A549 (cell line): ENCODE measurements around the gene C20orf204. TPM values are rescaled to one million over a fixed set of nuclear protein-coding genes. Genes with fewer than 3 reads are reported as not detected.
A peak's percentile ranks its signal among the peaks of the same experiment; 100 is the strongest.

Experiments
- ATAC-seq, 2 experiments: fragments of 200-7000 bp in 1 of 2; fragments of >200 bp in 1 of 2; cut with Nextera tagmentation in 1 of 2; cut with Tn5 transposase in 1 of 2; 3 replicates each; pipeline versions ENCODE4 v1.8.0 to v1.9.1; 2018 to 2020; ENCODE audit warnings: mild to moderate bottlenecking in 1 of 2, moderate library complexity in 1 of 2
- CTCF ChIA-PET: fragments of 300-600 bp; sonication (Branson Sonifier 250); formaldehyde crosslinking; extraction: SDS; loops from one replicate; lab custom pipeline; 2021; ENCODE audit warnings: antibody characterized with exemption, inconsistent platforms; lab: Yijun Ruan, JAX
- POLR2A ChIA-PET: fragments of 350-600 bp; formaldehyde crosslinking; extraction: SDS; loops from one replicate; lab custom pipeline; 2021; ENCODE audit warnings: antibody characterized with exemption, inconsistent platforms; lab: Yijun Ruan, JAX
- DNase-seq, 2 experiments: peaks; one replicate each; pipeline versions ENCODE4 v3.0.0 to v3.0.0-alpha.2; 2011 to 2016; ENCODE audit warnings: low read depth in 1 of 2, low spot score in 1 of 2
- FAIRE-seq: peaks from 2 replicates; lab custom pipeline; 2011; peaks lifted over from hg19 to GRCh38; lab: Jason Lieb, UNC
- H3K27ac ChIP-seq, 2 experiments: fragments of >200 bp; sonication (Bioruptor Twin); formaldehyde crosslinking; 3 replicates each; pipeline ENCODE4 v1.5.1; 2016 to 2017
- H3K4me1 ChIP-seq: fragments of >200 bp; sonication (Bioruptor Twin); formaldehyde crosslinking; 3 replicates; pipeline ENCODE4 v1.6.1; 2016
- H3K4me2 ChIP-seq: fragments of >200 bp; sonication (Bioruptor Twin); formaldehyde crosslinking; 3 replicates; pipeline ENCODE4 v1.6.1; 2016
- H3K4me3 ChIP-seq: fragments of >200 bp; sonication (Bioruptor Twin); formaldehyde crosslinking; 3 replicates; pipeline ENCODE4 v1.5.1; 2016
- H3K9me3 ChIP-seq: fragments of >200 bp; sonication (Bioruptor Twin); formaldehyde crosslinking; 3 replicates; pipeline ENCODE4 v1.6.1; 2016
- ATOH8 ChIP-seq: fragments of 250-450 bp; sonication (Bioruptor Pico); IDR thresholded peaks from 2 replicates; pipeline ENCODE4 v1.5.0; 2020; ENCODE audit warnings: low read depth, mild to moderate bottlenecking, moderate library complexity
- BHLHE40 ChIP-seq: IDR thresholded peaks from 2 replicates; pipeline ENCODE4 v1.6.1; 2012; ENCODE audit warnings: low read depth, low read length, inconsistent platforms
- CEBPB ChIP-seq, 2 experiments: fragments of >200 bp in 1 of 2; sonication (Bioruptor Twin) in 1 of 2; formaldehyde crosslinking in 1 of 2; IDR thresholded peaks; 2 replicates each; pipeline ENCODE4 v1.6.1; 2012 to 2016
- CHD2 ChIP-seq: fragments of 150-350 bp; IDR thresholded peaks from 2 replicates; pipeline ENCODE4 v1.6.1; 2014; ENCODE audit warnings: low read length; ENCODE audit not compliant: partially characterized antibody
- CHD4 ChIP-seq: fragments of 200-600 bp; sonication (generic); IDR thresholded peaks from 2 replicates; pipeline ENCODE4 v1.6.1; 2016; ENCODE audit warnings: antibody characterized with exemption, mild to moderate bottlenecking, borderline replicate concordance
- EHF ChIP-seq: fragments of 250-450 bp; sonication (Bioruptor Pico); IDR thresholded peaks from 2 replicates; pipeline ENCODE4 v1.5.0; 2020; ENCODE audit warnings: mild to moderate bottlenecking
- EP300 ChIP-seq, 2 experiments: fragments of >200 bp; sonication (Bioruptor Twin); formaldehyde crosslinking; IDR thresholded peaks; 2 replicates in 1 of 2; 3 replicates in 1 of 2; pipeline ENCODE4 v1.6.1; 2016 to 2017
- FOSB ChIP-seq: fragments of 250-450 bp; sonication (Bioruptor Pico); IDR thresholded peaks from 2 replicates; pipeline ENCODE4 v1.5.0; 2020; ENCODE audit warnings: mild to moderate bottlenecking, moderate library complexity
- GATA3 ChIP-seq: IDR thresholded peaks from 2 replicates; pipeline ENCODE4 v1.6.1; 2012; ENCODE audit warnings: borderline replicate concordance
- HDAC2 ChIP-seq: fragments of 200-600 bp; sonication (generic); IDR thresholded peaks from 2 replicates; pipeline ENCODE4 v1.6.1; 2016
- HOXB13 ChIP-seq: fragments of 250-450 bp; sonication (Bioruptor Pico); IDR thresholded peaks from 2 replicates; pipeline ENCODE4 v1.5.0; 2020; ENCODE audit warnings: low read depth, mild to moderate bottlenecking, moderate library complexity
- KDM1A ChIP-seq: fragments of 200-600 bp; sonication (generic); IDR thresholded peaks from 2 replicates; pipeline ENCODE4 v1.6.1; 2016; ENCODE audit warnings: low read depth, mild to moderate bottlenecking
- KDM5A ChIP-seq: fragments of 200-600 bp; sonication (generic); IDR thresholded peaks from 2 replicates; pipeline ENCODE4 v1.6.1; 2016; ENCODE audit warnings: antibody characterized with exemption, mild to moderate bottlenecking
- PHF8 ChIP-seq: fragments of 200-600 bp; sonication (generic); IDR thresholded peaks from 2 replicates; pipeline ENCODE4 v1.6.1; 2016; ENCODE audit warnings: low read depth, mild to moderate bottlenecking, antibody characterized with exemption, moderate library complexity, borderline replicate concordance
- RFX5 ChIP-seq: fragments of 450-650 bp; IDR thresholded peaks from 2 replicates; pipeline ENCODE4 v1.7.1; 2014; ENCODE audit warnings: antibody characterized with exemption, mild to moderate bottlenecking, moderate library complexity
- SMC3 ChIP-seq: fragments of >200 bp; sonication (Bioruptor Twin); formaldehyde crosslinking; IDR thresholded peaks from 3 replicates; pipeline ENCODE4 v1.6.1; 2018; ENCODE audit warnings: inconsistent platforms
- SREBF2 ChIP-seq: fragments of 450-650 bp; IDR thresholded peaks from 2 replicates; pipeline ENCODE4 v1.6.1; 2014; ENCODE audit warnings: mild to moderate bottlenecking, moderate library complexity
- TP53 ChIP-seq: fragments of 250-450 bp; sonication (Bioruptor Pico); IDR thresholded peaks from 2 replicates; pipeline ENCODE4 v1.5.0; 2021; ENCODE audit warnings: mild to moderate bottlenecking, moderate library complexity
- ZSCAN20 ChIP-seq: fragments of 250-450 bp; sonication (Bioruptor Pico); IDR thresholded peaks from 2 replicates; pipeline ENCODE4 v1.8.0; 2022; ENCODE audit warnings: mild to moderate bottlenecking, moderate library complexity
- WGBS: methylation state at CpG from one replicate; pipeline ENCODE4 v1.1.6; 2017; ENCODE audit errors: missing lambda C conversion rate; 5-methylcytosine and 5-hydroxymethylcytosine counted together
- polyA plus RNA-seq, 4 experiments: library from polyadenylated mRNA; depleted of rRNA in 3 of 4; stranded (reverse); fragments of >200 nt; fragmentation: RNase III in 1 of 4; extraction: RNeasy Plus Mini Kit Qiagen cat#74134 plus additional on column Dnase treatment in 1 of 4; gene quantifications; 2 replicates in 3 of 4; 3 replicates in 1 of 4; pipeline ENCODE4 v1.2.3, GENCODE V29; 2011 to 2017
- TF ChIP-seq, protein P1 (sequence below): fragments of 150-350 bp; IDR thresholded peaks from 2 replicates; pipeline ENCODE4 v1.6.1; 2014; ENCODE audit warnings: low read depth, mild to moderate bottlenecking, low read length
- TF ChIP-seq, protein P2 (sequence below): fragments of 450-650 bp; IDR thresholded peaks from 2 replicates; pipeline ENCODE4 v1.6.1; 2014; ENCODE audit warnings: antibody characterized with exemption
- TF ChIP-seq, protein P3 (sequence below): fragments of 200-600 bp; sonication (generic); IDR thresholded peaks from 2 replicates; pipeline ENCODE4 v1.6.1; 2016; ENCODE audit warnings: antibody characterized with exemption, mild to moderate bottlenecking, moderate library complexity
- TF ChIP-seq, protein P4 (sequence below): fragments of >200 bp; sonication (Bioruptor Twin); formaldehyde crosslinking; IDR thresholded peaks from 3 replicates; pipeline ENCODE4 v1.6.1; 2016

The C20orf204 gene
- polyA plus RNA-seq, 2 of the 4 experiments (the other 2 are of a cell fraction), result 0.21 to 0.59 TPM

GRCh38 chr20:64055396-64055892, 19.5 kb downstream of the C20orf204 start:
- ChIA-PET CTCF (interaction anchor here (0.8 to 6.1 kb wide), 4 partner anchors 11 to 28 kb away, joined by 3 to 85 read pairs (median 6); no protein-coding TSS in a partner anchor), POLR2A (no interaction called here)
- no peak for TF ChIP-seq GATA3
- no peak for TF ChIP-seq ZSCAN20 (CRISPR knock-in tag)
- 0 out of 2 replicates have a peak, but pooled peaks have one; percentile 25 for TF ChIP-seq KDM1A
- TF ChIP-seq BHLHE40, result no peak
- FAIRE-seq (no peak), DNase-seq (no peak), ATAC-seq (no peak)
- Histone ChIP-seq H3K4me1 (peaks cover 47% of the 10 kb centered on the region), H3K27ac (peak overlapping the region; percentile 31 to 75; a peak in 3 of 6 replicates), H3K4me3 (no peak overlapping the region), H3K4me2 (peak overlapping the region; percentile 42; the same call in 2 of the 3 replicates), H3K9me3 (no peaks in the 10 kb centered on the region)
- 76% methylated on average over 5 of the region's 9 CpGs for WGBS

DNA sequence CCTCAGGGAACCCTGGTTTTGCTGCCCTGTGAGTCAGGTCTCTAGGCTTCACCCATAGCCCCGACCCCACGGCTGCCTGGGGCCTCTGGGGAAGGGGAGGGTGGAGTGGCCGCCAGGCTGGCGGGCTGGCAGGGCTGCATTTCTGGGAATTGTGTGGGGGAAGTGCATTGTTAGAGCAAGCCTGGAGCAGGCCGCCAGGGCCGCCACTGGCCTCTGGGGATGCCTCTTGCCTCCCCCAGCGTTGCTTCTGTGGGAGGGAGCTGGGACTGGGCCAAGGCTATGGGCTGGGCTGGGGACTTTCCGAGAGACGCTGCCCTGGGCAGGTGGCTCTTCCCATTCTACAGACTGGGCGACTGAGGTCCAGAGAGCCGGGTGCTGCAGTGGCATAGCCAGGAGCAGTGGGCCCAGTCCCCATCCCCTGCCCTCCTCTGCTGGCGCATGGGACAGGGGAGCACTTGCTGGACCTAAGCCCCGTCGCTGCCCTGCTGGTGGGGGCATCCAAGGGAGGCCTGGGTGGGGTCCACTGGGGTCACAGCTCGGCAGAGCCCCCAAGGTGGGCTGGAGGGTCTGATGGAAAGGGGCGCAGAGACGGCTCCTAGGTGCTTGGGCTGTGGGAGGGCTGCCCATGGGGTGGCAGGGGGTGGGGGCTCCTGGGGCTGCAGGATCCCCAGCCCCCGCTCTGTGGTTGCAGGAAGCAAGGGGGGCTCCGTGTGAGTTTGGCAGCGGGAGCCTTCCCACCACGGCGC, 20.1 kb downstream of the C20orf204 start:
- peak in 1 of 2 experiments; percentile 44 for DNase-seq
- peak in 1 of 2 experiments; percentile 5; a peak in 2 of 6 replicates for ATAC-seq
- Histone ChIP-seq H3K4me3 (no peak overlapping the region), H3K9me3 (no peaks in the 10 kb centered on the region), H3K4me1 (peaks cover 47% of the 10 kb centered on the region), H3K27ac (peak overlapping the region; percentile 31 to 75; a peak in 3 of 6 replicates), H3K4me2 (peak overlapping the region; percentile 42; the same call in 2 of the 3 replicates)
- WGBS, result 46% methylated on average over 9 of the region's 22 CpGs
- FAIRE-seq, result no peak
- peak; percentile 86; the same call in 1 of the 2 replicates for TF ChIP-seq KDM1A
- no peak for TF ChIP-seq SREBF2
- CTCF ChIA-PET, result interaction anchor here (0.8 to 7.2 kb wide), 8 partner anchors 12 to 80 kb away, joined by 3 to 143 read pairs (median 8); partner anchors contain the start of gene C20orf204
- POLR2A ChIA-PET, result no interaction called here

GRCh38 chr20:64056639-64056888, 20.6 kb downstream of the C20orf204 start:
- no peaks in the 10 kb centered on the region for H3K9me3 ChIP-seq
- TF ChIP-seq FOSB (CRISPR knock-in tag) (no peak), CHD2 (no peak), PHF8 (no peak), RFX5 (no peak), TP53 (CRISPR knock-in tag) (no peak), SMC3 (no peak), CHD4 (no peak), HDAC2 (no peak), EHF (no peak), ATOH8 (CRISPR knock-in tag) (no peak), ZSCAN20 (CRISPR knock-in tag) (no peak), KDM5A (no peak), HOXB13 (no peak), CEBPB (IDR thresholded peaks at IDR 0.05) (no peak), EP300 (IDR thresholded peaks at IDR 0.05) (no peak)
- TF ChIP-seq, protein P1, sequence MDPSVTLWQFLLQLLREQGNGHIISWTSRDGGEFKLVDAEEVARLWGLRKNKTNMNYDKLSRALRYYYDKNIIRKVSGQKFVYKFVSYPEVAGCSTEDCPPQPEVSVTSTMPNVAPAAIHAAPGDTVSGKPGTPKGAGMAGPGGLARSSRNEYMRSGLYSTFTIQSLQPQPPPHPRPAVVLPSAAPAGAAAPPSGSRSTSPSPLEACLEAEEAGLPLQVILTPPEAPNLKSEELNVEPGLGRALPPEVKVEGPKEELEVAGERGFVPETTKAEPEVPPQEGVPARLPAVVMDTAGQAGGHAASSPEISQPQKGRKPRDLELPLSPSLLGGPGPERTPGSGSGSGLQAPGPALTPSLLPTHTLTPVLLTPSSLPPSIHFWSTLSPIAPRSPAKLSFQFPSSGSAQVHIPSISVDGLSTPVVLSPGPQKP, result no peak
- TF ChIP-seq, protein P2, sequence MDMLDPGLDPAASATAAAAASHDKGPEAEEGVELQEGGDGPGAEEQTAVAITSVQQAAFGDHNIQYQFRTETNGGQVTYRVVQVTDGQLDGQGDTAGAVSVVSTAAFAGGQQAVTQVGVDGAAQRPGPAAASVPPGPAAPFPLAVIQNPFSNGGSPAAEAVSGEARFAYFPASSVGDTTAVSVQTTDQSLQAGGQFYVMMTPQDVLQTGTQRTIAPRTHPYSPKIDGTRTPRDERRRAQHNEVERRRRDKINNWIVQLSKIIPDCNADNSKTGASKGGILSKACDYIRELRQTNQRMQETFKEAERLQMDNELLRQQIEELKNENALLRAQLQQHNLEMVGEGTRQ, result no peak
- TF ChIP-seq, protein P3, sequence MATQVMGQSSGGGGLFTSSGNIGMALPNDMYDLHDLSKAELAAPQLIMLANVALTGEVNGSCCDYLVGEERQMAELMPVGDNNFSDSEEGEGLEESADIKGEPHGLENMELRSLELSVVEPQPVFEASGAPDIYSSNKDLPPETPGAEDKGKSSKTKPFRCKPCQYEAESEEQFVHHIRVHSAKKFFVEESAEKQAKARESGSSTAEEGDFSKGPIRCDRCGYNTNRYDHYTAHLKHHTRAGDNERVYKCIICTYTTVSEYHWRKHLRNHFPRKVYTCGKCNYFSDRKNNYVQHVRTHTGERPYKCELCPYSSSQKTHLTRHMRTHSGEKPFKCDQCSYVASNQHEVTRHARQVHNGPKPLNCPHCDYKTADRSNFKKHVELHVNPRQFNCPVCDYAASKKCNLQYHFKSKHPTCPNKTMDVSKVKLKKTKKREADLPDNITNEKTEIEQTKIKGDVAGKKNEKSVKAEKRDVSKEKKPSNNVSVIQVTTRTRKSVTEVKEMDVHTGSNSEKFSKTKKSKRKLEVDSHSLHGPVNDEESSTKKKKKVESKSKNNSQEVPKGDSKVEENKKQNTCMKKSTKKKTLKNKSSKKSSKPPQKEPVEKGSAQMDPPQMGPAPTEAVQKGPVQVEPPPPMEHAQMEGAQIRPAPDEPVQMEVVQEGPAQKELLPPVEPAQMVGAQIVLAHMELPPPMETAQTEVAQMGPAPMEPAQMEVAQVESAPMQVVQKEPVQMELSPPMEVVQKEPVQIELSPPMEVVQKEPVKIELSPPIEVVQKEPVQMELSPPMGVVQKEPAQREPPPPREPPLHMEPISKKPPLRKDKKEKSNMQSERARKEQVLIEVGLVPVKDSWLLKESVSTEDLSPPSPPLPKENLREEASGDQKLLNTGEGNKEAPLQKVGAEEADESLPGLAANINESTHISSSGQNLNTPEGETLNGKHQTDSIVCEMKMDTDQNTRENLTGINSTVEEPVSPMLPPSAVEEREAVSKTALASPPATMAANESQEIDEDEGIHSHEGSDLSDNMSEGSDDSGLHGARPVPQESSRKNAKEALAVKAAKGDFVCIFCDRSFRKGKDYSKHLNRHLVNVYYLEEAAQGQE, result no peak
- TF ChIP-seq, protein P4, sequence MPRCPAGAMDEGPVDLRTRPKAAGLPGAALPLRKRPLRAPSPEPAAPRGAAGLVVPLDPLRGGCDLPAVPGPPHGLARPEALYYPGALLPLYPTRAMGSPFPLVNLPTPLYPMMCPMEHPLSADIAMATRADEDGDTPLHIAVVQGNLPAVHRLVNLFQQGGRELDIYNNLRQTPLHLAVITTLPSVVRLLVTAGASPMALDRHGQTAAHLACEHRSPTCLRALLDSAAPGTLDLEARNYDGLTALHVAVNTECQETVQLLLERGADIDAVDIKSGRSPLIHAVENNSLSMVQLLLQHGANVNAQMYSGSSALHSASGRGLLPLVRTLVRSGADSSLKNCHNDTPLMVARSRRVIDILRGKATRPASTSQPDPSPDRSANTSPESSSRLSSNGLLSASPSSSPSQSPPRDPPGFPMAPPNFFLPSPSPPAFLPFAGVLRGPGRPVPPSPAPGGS, result no peak
- H3K4me1 ChIP-seq, result peaks cover 44% of the 10 kb centered on the region
- no peak overlapping the region for H3K4me3 ChIP-seq
- CTCF ChIA-PET, result interaction anchor here (1.3 to 7.2 kb wide), 6 partner anchors 13 to 81 kb away, joined by 4 to 143 read pairs (median 8); partner anchors contain the start of gene C20orf204
- ATAC-seq (no peak), FAIRE-seq (no peak), DNase-seq (no peak)
- POLR2A ChIA-PET, result no interaction called here
- whole genome bisulfite sequencing, result 67% methylated on average over 4 of the region's 7 CpGs
- H3K27ac ChIP-seq, result peak overlapping the region in 1 of 2 experiments; percentile 75; a peak in 3 of 6 replicates
- no peak overlapping the region for H3K4me2 ChIP-seq
